Esophagus muscularis mucosa (tissue), 4 donors: Measurements from ENCODE around the gene GTF2F1. TPM values are rescaled to one million over a fixed set of nuclear protein-coding genes. Genes with fewer than 3 reads are reported as not detected.
A peak's percentile ranks its signal among the peaks of the same experiment; 100 is the strongest.

Experiments used
- DNase-seq: peaks from one replicate; pipeline ENCODE4 v3.0.0-alpha.2; 2017; ENCODE audit errors: extremely low spot score
- H3K27ac ChIP-seq, 4 donors: fragments of 200-600 bp; sonication (generic); replicated peaks in 1 of 4; 1 replicate in 3 of 4; 2 replicates in 1 of 4; pipeline ENCODE4 v1.5.1; 2016 to 2019; ENCODE audit warnings: mild to moderate bottlenecking in 1 of 4
- H3K27me3 ChIP-seq, 4 donors: fragments of 200-600 bp; sonication (generic); one replicate each; pipeline versions ENCODE4 v1.5.1 to v1.6.0; 2016 to 2019
- H3K36me3 ChIP-seq, 4 donors: fragments of 200-600 bp; sonication (generic); one replicate each; pipeline ENCODE4 v1.5.1; 2016 to 2019
- H3K4me1 ChIP-seq, 4 donors: fragments of 200-600 bp; sonication (generic); one replicate each; pipeline ENCODE4 v1.5.1; 2016 to 2019
- H3K4me3 ChIP-seq, 4 donors: fragments of 200-600 bp; sonication (generic); 1 replicate in 2 of 4; 2 replicates in 2 of 4; pipeline ENCODE4 v1.5.1; 2016 to 2019; ENCODE audit warnings: mild to moderate bottlenecking in 4 of 4, moderate library complexity in 1 of 4
- H3K9me3 ChIP-seq, 4 donors: fragments of 200-600 bp; sonication (generic); 1 replicate in 3 of 4; 2 replicates in 1 of 4; pipeline ENCODE4 v1.5.1; 2016 to 2019
- CTCF ChIP-seq, 3 experiments: fragments of 200-600 bp in 2 of 3; fragments of 450-650 bp in 1 of 3; sonication (generic) in 2 of 3; IDR thresholded peaks; one replicate each; pipeline ENCODE4 v1.5.1; 2017 to 2019; ENCODE audit warnings: antibody characterized with exemption in 3 of 3, mild to moderate bottlenecking in 2 of 3, moderate library complexity in 1 of 3
- EP300 ChIP-seq: sonication (generic); formaldehyde crosslinking; IDR thresholded peaks from one replicate; pipeline ENCODE4 v1.6.1; 2017; ENCODE audit warnings: antibody characterized with exemption
- POLR2A ChIP-seq: fragments of 450-650 bp; IDR thresholded peaks from one replicate; pipeline ENCODE4 v1.6.1; 2017; ENCODE audit warnings: antibody characterized with exemption, moderate library complexity, mild to moderate bottlenecking, low read depth
- POLR2AphosphoS5 ChIP-seq, 2 donors: sonication (generic); formaldehyde crosslinking; IDR thresholded peaks; one replicate each; pipeline ENCODE4 v1.6.1; 2017; ENCODE audit warnings: antibody characterized with exemption in 2 of 2
- WGBS: methylation state at CpG from one replicate; pipeline ENCODE4 v1.1.5; 2018; 5-methylcytosine and 5-hydroxymethylcytosine counted together
- intact Hi-C: fragments of 100-400 bp; cut with DNase I; formaldehyde crosslinking; loops from one replicate; pipeline ENCODE4 v1.15.1; 2023
- total RNA-seq, 4 donors: library from RNA; depleted of rRNA; stranded (reverse); fragments of >200 nt; gene quantifications; one replicate each; pipeline versions ENCODE4 v1.1.0 to v1.2.1, GENCODE V29; 2016

The GTF2F1 gene
- total RNA-seq, 4 donors from 2014 or later: 43.6 to 61.0 (median 56.8) TPM

GRCh38 chr19:6374711-6375410, 18.1 kb downstream of the GTF2F1 start:
- intact Hi-C loops: no loop called here
- 70% methylated on average over 5 of the region's 29 CpGs for WGBS
- Histone ChIP-seq H3K9me3 (no peaks in the 10 kb centered on the region), H3K4me1 (peaks cover 13 to 64% (median 56%) of the 10 kb centered on the region in 4 donors), H3K27ac (peak overlapping the region; percentile 95 to 100 (median 99)), H3K27me3 (no peaks in the 10 kb centered on the region), H3K4me3 (no peak overlapping the region), H3K36me3 (peaks cover 11 to 30% (median 29%) of the 10 kb centered on the region in 4 donors)
- no peak for TF ChIP-seq POLR2A
- no peak for TF ChIP-seq CTCF (IDR thresholded peaks at IDR 0.05)
- no peak for TF ChIP-seq EP300
- no peak for TF ChIP-seq POLR2AphosphoS5 (IDR thresholded peaks at IDR 0.05)
- no peak for DNase-seq

- peak overlapping the region in 3 of 4 donors; percentile 71 to 89 (median 80) for H3K4me3 ChIP-seq
- intact Hi-C loops: no loop called here
- H3K9me3 ChIP-seq: no peaks in the 10 kb centered on the region
- no peaks in the 10 kb centered on the region for H3K27me3 ChIP-seq
- H3K27ac ChIP-seq: peak overlapping the region; percentile 95 to 100 (median 99)
- H3K36me3 ChIP-seq: peaks cover 5 to 27% (median 27%) of the 10 kb centered on the region in 4 donors
- DNase-seq: no peak
- TF ChIP-seq EP300: no peak
- no peak for TF ChIP-seq POLR2AphosphoS5 (IDR thresholded peaks at IDR 0.05)
- no peak for TF ChIP-seq CTCF (IDR thresholded peaks at IDR 0.05)
- TF ChIP-seq POLR2A: no peak
- 67% methylated on average over 25 of the region's 29 CpGs for WGBS
- peaks cover 13 to 64% (median 56%) of the 10 kb centered on the region in 4 donors for H3K4me1 ChIP-seq
Observed at GRCh38 chr19:6374161-6374709, 18.7 kb downstream of the GTF2F1 start.

GRCh38 chr19:6373813-6374108, 19.2 kb downstream of the GTF2F1 start:
- H3K9me3 ChIP-seq: no peaks in the 10 kb centered on the region
- 20% methylated on average over 5 of the region's 5 CpGs for WGBS
- TF ChIP-seq CTCF (IDR thresholded peaks at IDR 0.05) (no peak), POLR2AphosphoS5 (IDR thresholded peaks at IDR 0.05) (no peak), POLR2A (no peak), EP300 (no peak)
- H3K27ac ChIP-seq: peak overlapping the region; percentile 95 to 100 (median 99)
- peak; percentile 92 for DNase-seq
- H3K4me3 ChIP-seq: peak overlapping the region; percentile 71 to 94 (median 84)
- peaks cover 13 to 63% (median 56%) of the 10 kb centered on the region in 4 donors for H3K4me1 ChIP-seq
- H3K27me3 ChIP-seq: no peaks in the 10 kb centered on the region
- H3K36me3 ChIP-seq: peaks cover 3 to 27% (median 27%) of the 10 kb centered on the region in 4 donors
- intact Hi-C loops: no loop called here

- TF ChIP-seq POLR2AphosphoS5 (IDR thresholded peaks at IDR 0.05) (no peak), EP300 (no peak), CTCF (IDR thresholded peaks at IDR 0.05) (no peak), POLR2A (no peak)
- H3K4me1 ChIP-seq: peaks cover 13 to 58% (median 51%) of the 10 kb centered on the region in 4 donors
- peak; percentile 100 for DNase-seq
- 1% methylated on average over 24 of the region's 53 CpGs for whole genome bisulfite sequencing
- intact Hi-C loops: no loop called here
- peak overlapping the region; percentile 95 to 100 (median 99) for H3K27ac ChIP-seq
- peak overlapping the region; percentile 71 to 94 (median 84) for H3K4me3 ChIP-seq
- no peaks in the 10 kb centered on the region for H3K9me3 ChIP-seq
- no peaks in the 10 kb centered on the region for H3K27me3 ChIP-seq
- peaks cover 9 to 32% (median 29%) of the 10 kb centered on the region in 4 donors for H3K36me3 ChIP-seq
Observed at GRCh38 chr19:6373096-6373812, 19.7 kb downstream of the GTF2F1 start.
